Neutrophil (primary cell): Measurements from ENCODE around the gene USH2A.

Experiments
- H3K27ac ChIP-seq: fragments of 200-600 bp; sonication (generic); 2 replicates; pipeline ENCODE4 v1.5.1; 2016; ENCODE audit warnings: mild to moderate bottlenecking, moderate library complexity
- H3K27me3 ChIP-seq: fragments of 200-600 bp; sonication (generic); 2 replicates; pipeline ENCODE4 v1.6.0; 2016; ENCODE audit warnings: mild to moderate bottlenecking
- H3K36me3 ChIP-seq: fragments of 200-600 bp; sonication (generic); 2 replicates; pipeline ENCODE4 v1.5.1; 2017
- H3K4me1 ChIP-seq, 2 experiments: fragments of 200-600 bp in 1 of 2; sonication (generic) in 1 of 2; 1 replicate in 1 of 2; 2 replicates in 1 of 2; pipeline versions ENCODE4 v1.5.1 to v1.6.1; 2013 to 2016; ENCODE audit warnings: low read depth in 1 of 2, low read length in 1 of 2, mild to moderate bottlenecking in 1 of 2, moderate library complexity in 1 of 2; ENCODE audit not compliant: control insufficient read depth in 1 of 2, insufficient read depth in 1 of 2
- H3K4me3 ChIP-seq, 2 experiments: fragments of 200-600 bp in 1 of 2; sonication (generic) in 1 of 2; 1 replicate in 1 of 2; 2 replicates in 1 of 2; pipeline ENCODE4 v1.5.1; 2013 to 2016; ENCODE audit warnings: low read depth in 1 of 2, low read length in 1 of 2, mild to moderate bottlenecking in 1 of 2, moderate library complexity in 1 of 2
- H3K9me3 ChIP-seq: fragments of 200-600 bp; sonication (generic); 2 replicates; pipeline ENCODE4 v1.5.1; 2016
- TF ChIP-seq, protein P1 (sequence below): fragments of 200-600 bp; sonication (generic); IDR thresholded peaks from 2 replicates; pipeline ENCODE4 v1.5.1; 2016; ENCODE audit warnings: antibody characterized with exemption

USH2A gene

DNA sequence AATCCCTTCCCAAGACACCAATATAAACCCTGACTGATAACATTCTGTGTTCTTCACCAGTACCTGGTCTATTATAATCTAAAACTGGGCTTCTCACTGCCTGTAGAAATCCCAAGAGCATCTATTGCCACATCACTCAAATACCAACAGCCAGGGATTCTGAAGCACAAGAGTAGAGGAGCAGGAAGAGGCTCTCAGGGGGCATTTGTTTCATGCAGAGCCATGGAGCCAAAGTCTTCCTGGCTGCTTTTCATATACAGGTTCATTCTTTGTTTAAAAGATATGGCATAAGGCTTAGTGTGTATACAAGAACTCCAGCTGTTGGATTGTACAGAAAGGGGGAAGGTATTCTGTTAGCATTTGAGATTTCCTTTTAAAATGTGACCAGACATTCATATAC, 38.2 kb upstream of the USH2A start:
- no peaks in the 10 kb centered on the region for H3K9me3 ChIP-seq
- no peak overlapping the region for H3K4me3 ChIP-seq
- H3K27me3 ChIP-seq, result no peaks in the 10 kb centered on the region
- TF ChIP-seq, protein P1, sequence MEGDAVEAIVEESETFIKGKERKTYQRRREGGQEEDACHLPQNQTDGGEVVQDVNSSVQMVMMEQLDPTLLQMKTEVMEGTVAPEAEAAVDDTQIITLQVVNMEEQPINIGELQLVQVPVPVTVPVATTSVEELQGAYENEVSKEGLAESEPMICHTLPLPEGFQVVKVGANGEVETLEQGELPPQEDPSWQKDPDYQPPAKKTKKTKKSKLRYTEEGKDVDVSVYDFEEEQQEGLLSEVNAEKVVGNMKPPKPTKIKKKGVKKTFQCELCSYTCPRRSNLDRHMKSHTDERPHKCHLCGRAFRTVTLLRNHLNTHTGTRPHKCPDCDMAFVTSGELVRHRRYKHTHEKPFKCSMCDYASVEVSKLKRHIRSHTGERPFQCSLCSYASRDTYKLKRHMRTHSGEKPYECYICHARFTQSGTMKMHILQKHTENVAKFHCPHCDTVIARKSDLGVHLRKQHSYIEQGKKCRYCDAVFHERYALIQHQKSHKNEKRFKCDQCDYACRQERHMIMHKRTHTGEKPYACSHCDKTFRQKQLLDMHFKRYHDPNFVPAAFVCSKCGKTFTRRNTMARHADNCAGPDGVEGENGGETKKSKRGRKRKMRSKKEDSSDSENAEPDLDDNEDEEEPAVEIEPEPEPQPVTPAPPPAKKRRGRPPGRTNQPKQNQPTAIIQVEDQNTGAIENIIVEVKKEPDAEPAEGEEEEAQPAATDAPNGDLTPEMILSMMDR, result no peak
- H3K36me3 ChIP-seq, result no peaks in the 10 kb centered on the region
- no peaks in the 10 kb centered on the region for H3K4me1 ChIP-seq
- no peak overlapping the region for H3K27ac ChIP-seq

DNA sequence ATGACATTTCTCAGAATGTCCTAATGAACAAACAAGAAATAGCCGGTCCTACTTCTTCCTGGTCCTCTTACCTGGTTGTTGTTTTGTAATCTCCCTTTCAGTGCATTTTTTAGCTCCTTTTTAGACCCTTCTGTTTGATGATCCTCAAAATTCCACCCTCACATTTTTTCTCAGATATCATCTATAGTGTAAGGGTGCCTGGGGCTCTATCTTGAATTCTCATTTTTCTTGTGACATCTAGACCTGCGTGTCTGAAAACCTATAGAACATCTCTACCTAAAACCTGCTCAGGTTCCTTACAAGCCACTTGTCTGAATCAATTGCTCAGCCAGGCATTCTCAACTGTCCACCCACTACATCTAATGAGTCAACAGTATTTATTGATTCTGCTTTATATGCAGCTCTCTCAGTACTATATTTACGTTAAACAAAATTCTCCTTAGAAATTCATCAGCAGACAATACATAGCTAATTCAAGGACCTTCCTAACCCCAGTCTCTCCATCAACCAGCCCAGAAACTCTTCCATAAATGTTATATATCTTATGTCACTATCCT, 36.5 kb upstream of the USH2A start:
- Histone ChIP-seq H3K27me3 (no peaks in the 10 kb centered on the region), H3K9me3 (no peaks in the 10 kb centered on the region), H3K36me3 (no peaks in the 10 kb centered on the region), H3K4me3 (no peak overlapping the region), H3K4me1 (no peaks in the 10 kb centered on the region), H3K27ac (no peak overlapping the region)
- TF ChIP-seq, protein P1, result no peak

DNA sequence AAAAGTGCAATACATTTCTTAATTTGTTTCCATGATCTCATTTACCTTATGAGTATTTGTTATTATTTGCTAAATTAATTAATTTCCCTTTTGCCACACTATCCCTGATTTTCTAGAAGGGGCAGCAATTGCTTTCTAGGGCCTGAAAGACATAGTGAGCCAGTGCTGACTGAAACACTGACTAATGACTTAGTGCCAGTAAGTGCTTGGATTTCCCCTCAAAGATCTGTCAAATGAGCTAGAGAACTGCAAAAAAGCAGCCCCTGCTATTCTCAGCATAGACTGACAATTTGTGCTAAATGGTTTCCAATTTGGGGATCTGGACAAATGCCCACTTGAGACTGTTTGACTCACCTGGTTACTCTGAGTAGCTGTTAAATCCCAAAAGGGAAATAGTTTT, 35.6 kb upstream of the USH2A start:
- TF ChIP-seq, protein P1, result no peak
- H3K36me3 ChIP-seq, result no peaks in the 10 kb centered on the region
- no peaks in the 10 kb centered on the region for H3K4me1 ChIP-seq
- no peak overlapping the region for H3K4me3 ChIP-seq
- no peaks in the 10 kb centered on the region for H3K27me3 ChIP-seq
- H3K27ac ChIP-seq, result no peak overlapping the region
- H3K9me3 ChIP-seq, result no peaks in the 10 kb centered on the region

DNA sequence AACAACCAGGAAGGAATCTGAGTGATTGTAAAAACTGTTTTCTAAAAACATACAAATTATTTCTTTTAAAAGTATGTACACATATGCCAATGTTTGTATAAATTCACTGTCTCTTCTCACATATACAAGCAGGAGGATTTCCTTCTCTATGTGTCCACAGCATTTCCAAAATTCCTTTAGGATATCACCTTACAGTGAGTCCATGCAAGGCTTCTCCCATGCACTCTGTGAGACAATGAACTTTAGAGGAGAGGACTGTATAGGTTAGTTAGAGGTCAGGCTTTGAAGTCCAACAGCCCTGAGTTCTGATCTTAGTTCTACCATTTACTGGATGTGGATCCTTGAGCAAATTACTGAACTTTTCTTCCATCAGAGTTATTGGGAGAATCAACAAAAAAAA, 34.1 kb upstream of the USH2A start:
- Histone ChIP-seq H3K9me3 (no peaks in the 10 kb centered on the region), H3K4me1 (no peaks in the 10 kb centered on the region), H3K36me3 (no peaks in the 10 kb centered on the region), H3K27ac (no peak overlapping the region), H3K4me3 (no peak overlapping the region), H3K27me3 (no peaks in the 10 kb centered on the region)
- TF ChIP-seq, protein P1, result no peak

DNA sequence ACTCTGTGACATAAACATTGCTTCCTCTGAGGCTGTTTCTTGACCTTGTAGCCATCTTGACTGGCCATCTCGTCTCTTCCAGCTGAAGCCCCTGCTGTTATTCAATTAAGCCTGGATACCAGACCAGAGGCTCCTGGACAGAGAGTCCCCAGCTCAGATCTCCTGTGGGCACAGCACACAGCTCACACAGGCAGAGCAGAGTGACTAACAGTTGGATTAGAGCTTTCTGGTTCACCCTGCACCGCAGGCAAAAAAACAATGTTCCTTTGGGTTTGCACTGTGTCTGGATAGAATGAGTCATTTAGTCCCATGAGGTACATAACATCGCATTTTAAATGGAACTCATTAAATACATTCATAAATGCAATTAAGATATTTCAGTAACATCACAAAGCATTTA, 33.4 kb upstream of the USH2A start:
- H3K4me1 ChIP-seq, result no peaks in the 10 kb centered on the region
- H3K27ac ChIP-seq, result no peak overlapping the region
- no peaks in the 10 kb centered on the region for H3K9me3 ChIP-seq
- H3K27me3 ChIP-seq, result no peaks in the 10 kb centered on the region
- no peak overlapping the region for H3K4me3 ChIP-seq
- H3K36me3 ChIP-seq, result no peaks in the 10 kb centered on the region
- TF ChIP-seq, protein P1, result no peak

DNA sequence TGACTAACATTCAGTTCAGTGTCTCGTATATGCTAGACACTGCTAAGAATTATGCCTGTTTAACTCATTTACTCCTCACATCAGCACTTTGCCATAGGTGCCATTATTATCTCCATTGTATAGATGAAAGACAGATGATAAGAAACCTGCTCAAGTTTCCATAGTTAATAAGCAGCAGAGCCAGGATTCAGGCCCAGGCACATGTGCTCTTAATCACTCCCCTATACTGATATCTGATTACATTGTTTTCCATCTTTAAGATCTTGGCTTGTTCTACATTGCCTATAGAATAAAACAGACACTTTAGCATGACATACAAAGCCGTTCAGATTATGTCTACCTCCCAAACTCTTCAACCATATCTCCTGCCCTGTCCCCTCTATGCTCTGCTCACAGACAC, 30.5 kb upstream of the USH2A start:
- Histone ChIP-seq H3K9me3 (no peaks in the 10 kb centered on the region), H3K36me3 (no peaks in the 10 kb centered on the region), H3K27ac (no peak overlapping the region), H3K4me3 (no peak overlapping the region), H3K4me1 (no peaks in the 10 kb centered on the region), H3K27me3 (no peaks in the 10 kb centered on the region)
- TF ChIP-seq, protein P1, result no peak
